Ishikawa (cell line): ENCODE measurements around the gene LAMC3.

Experiments
- CREB1 ChIP-seq: IDR thresholded peaks from 2 replicates; pipeline ENCODE4 v1.6.1; 2012; ENCODE audit warnings: low read depth
- EP300 ChIP-seq: IDR thresholded peaks from 2 replicates; pipeline ENCODE4 v1.6.1; 2012; ENCODE audit warnings: borderline replicate concordance
- FOXM1 ChIP-seq: IDR thresholded peaks from 2 replicates; pipeline ENCODE4 v1.6.1; 2012; ENCODE audit warnings: low read depth, borderline replicate concordance
- NFIC ChIP-seq: IDR thresholded peaks from 2 replicates; pipeline ENCODE4 v1.6.1; 2012
- TAF1 ChIP-seq: IDR thresholded peaks from 2 replicates; pipeline ENCODE4 v1.6.1; 2012; ENCODE audit warnings: low read depth, mild to moderate bottlenecking
- TEAD4 ChIP-seq: IDR thresholded peaks from 2 replicates; pipeline ENCODE4 v1.6.1; 2012
- YY1 ChIP-seq: IDR thresholded peaks from 2 replicates; pipeline ENCODE4 v1.6.1; 2012; ENCODE audit warnings: low read depth
- ZBTB7A ChIP-seq: IDR thresholded peaks from 2 replicates; pipeline ENCODE4 v1.6.1; 2012; ENCODE audit warnings: low read depth
- TF ChIP-seq, protein P1 (sequence below): IDR thresholded peaks from 2 replicates; pipeline ENCODE4 v1.6.1; 2012; ENCODE audit warnings: low read depth, mild to moderate bottlenecking
- TF ChIP-seq, protein P2 (sequence below): IDR thresholded peaks from 2 replicates; pipeline ENCODE4 v1.6.1; 2012

DNA sequence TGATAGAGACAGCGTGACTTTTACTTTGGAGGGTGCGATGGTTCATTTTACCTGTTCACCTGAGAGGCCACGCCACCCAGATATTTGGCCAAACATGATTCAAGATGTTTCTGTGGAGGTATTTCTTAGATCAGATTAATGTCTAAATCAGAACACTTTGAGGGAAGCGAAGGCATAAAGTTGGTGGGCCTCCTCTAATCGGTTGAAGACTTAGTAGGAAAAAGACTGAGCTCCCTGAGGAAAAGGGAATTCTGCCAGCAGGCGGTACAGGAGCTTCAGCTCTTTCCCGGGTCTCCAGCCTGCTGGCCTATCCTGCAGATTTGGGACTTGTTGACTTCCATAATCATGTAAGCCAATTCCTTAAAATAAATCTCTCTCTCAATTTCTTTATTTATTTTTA lies 7.0 kb upstream of the LAMC3 start:
- TF ChIP-seq NFIC (no peak), EP300 (no peak), FOXM1 (no peak), ZBTB7A (no peak), TAF1 (no peak), YY1 (no peak), CREB1 (no peak), TEAD4 (no peak)
- TF ChIP-seq, protein P1, sequence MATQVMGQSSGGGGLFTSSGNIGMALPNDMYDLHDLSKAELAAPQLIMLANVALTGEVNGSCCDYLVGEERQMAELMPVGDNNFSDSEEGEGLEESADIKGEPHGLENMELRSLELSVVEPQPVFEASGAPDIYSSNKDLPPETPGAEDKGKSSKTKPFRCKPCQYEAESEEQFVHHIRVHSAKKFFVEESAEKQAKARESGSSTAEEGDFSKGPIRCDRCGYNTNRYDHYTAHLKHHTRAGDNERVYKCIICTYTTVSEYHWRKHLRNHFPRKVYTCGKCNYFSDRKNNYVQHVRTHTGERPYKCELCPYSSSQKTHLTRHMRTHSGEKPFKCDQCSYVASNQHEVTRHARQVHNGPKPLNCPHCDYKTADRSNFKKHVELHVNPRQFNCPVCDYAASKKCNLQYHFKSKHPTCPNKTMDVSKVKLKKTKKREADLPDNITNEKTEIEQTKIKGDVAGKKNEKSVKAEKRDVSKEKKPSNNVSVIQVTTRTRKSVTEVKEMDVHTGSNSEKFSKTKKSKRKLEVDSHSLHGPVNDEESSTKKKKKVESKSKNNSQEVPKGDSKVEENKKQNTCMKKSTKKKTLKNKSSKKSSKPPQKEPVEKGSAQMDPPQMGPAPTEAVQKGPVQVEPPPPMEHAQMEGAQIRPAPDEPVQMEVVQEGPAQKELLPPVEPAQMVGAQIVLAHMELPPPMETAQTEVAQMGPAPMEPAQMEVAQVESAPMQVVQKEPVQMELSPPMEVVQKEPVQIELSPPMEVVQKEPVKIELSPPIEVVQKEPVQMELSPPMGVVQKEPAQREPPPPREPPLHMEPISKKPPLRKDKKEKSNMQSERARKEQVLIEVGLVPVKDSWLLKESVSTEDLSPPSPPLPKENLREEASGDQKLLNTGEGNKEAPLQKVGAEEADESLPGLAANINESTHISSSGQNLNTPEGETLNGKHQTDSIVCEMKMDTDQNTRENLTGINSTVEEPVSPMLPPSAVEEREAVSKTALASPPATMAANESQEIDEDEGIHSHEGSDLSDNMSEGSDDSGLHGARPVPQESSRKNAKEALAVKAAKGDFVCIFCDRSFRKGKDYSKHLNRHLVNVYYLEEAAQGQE = no peak
- TF ChIP-seq, protein P2, sequence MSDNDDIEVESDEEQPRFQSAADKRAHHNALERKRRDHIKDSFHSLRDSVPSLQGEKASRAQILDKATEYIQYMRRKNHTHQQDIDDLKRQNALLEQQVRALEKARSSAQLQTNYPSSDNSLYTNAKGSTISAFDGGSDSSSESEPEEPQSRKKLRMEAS = no peak
